ENCODE results near the gene TTC36. TPM values are rescaled to one million over a fixed set of nuclear protein-coding genes. Genes with fewer than 3 reads are reported as not detected.

Gene TTC36
- total and polyA plus RNA-seq, 9 of the 15 experiments (the other 6 are each of a cell fraction or from before 2014, with no cell fraction given): 0.22 to 0.23 TPM; not detected in 7

DNA sequence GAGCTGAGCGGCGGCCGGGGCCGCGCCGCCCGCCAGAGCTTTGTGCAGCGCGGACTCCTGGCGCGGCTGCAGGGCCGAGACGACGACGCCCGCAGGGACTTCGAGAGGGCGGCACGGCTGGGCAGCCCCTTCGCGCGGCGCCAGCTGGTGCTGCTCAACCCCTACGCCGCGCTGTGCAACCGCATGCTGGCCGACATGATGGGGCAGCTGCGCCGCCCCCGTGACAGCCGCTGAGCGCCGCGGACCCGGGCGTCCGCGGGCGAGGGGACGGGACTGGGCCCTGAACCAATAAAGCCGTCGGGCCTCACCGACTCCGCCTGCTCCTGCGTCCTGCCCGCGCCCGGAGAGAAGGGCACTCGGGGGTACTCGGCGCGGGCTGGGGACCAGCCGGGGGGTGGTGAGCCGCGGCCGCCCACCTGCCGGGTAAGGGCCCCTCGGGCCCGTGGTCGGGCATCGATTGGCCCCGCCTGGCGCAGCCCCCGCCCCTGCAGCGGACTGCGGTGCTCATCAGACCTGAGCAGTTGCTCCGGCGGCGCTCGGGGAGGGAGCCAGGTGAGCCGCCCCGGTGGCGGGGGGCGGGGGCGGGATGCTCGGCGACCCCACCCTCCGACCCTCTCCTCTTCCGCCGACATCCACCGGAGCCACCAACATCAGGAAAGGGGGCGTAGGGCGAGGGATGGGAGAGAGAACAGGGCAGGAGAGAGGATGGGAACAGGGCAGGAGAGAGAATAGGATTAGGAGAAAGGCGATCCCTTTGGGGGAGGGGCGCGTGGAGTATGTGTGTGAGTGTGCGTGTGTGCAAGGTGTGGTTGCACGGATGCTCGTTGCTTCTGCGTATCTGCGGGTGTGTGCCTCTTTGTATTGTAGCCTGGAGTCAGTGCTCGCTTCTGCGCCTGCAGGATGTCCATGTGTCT is 3.7 kb downstream of the TTC36 start, which contains the start of gene TMEM25 (continued):
- TF ChIP-seq ZBTB1 (CRISPR knock-in tag; IDR thresholded peaks at IDR 0.05; ENCODE audit: borderline replicate concordance, low read depth): peak; percentile 67; the same call in 1 of the 2 replicates
- TF ChIP-seq L3MBTL2 (IDR thresholded peaks at IDR 0.05): peak; percentile 95
- TF ChIP-seq, protein P1, sequence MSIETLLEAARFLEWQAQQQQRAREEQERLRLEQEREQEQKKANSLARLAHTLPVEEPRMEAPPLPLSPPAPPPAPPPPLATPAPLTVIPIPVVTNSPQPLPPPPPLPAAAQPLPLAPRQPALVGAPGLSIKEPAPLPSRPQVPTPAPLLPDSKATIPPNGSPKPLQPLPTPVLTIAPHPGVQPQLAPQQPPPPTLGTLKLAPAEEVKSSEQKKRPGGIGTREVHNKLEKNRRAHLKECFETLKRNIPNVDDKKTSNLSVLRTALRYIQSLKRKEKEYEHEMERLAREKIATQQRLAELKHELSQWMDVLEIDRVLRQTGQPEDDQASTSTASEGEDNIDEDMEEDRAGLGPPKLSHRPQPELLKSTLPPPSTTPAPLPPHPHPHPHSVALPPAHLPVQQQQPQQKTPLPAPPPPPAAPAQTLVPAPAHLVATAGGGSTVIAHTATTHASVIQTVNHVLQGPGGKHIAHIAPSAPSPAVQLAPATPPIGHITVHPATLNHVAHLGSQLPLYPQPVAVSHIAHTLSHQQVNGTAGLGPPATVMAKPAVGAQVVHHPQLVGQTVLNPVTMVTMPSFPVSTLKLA (conservative IDR thresholded peaks at IDR 0.05): peak; percentile 52 to 78
- no peak for TF ChIP-seq NCOR1 (IDR thresholded peaks at IDR 0.05)
- TF ChIP-seq, protein P2, sequence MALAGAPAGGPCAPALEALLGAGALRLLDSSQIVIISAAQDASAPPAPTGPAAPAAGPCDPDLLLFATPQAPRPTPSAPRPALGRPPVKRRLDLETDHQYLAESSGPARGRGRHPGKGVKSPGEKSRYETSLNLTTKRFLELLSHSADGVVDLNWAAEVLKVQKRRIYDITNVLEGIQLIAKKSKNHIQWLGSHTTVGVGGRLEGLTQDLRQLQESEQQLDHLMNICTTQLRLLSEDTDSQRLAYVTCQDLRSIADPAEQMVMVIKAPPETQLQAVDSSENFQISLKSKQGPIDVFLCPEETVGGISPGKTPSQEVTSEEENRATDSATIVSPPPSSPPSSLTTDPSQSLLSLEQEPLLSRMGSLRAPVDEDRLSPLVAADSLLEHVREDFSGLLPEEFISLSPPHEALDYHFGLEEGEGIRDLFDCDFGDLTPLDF (CRISPR knock-in tag; IDR thresholded peaks at IDR 0.05): peak; percentile 57; the same call in 1 of the 2 replicates
- peak; percentile 79 for TF ChIP-seq MYC (IDR thresholded peaks at IDR 0.05; ENCODE audit: low read depth, low read length)
- TF ChIP-seq MYC (CRISPR knock-in tag; IDR thresholded peaks at IDR 0.05; ENCODE audit: borderline replicate concordance, low read depth): no peak
- 0 out of 2 replicates have a peak, but pooled peaks have one; percentile 50 for TF ChIP-seq MTA3 (IDR thresholded peaks at IDR 0.05; ENCODE audit: borderline replicate concordance)
- TF ChIP-seq ZFX (CRISPR knock-in tag; IDR thresholded peaks at IDR 0.05): peak; percentile 98
- TF ChIP-seq GATA2 (CRISPR knock-in tag; IDR thresholded peaks at IDR 0.05): no peak
- TF ChIP-seq, protein P3, sequence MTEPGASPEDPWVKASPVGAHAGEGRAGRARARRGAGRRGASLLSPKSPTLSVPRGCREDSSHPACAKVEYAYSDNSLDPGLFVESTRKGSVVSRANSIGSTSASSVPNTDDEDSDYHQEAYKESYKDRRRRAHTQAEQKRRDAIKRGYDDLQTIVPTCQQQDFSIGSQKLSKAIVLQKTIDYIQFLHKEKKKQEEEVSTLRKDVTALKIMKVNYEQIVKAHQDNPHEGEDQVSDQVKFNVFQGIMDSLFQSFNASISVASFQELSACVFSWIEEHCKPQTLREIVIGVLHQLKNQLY (CRISPR knock-in tag; conservative IDR thresholded peaks at IDR 0.05): no peak
- TF ChIP-seq GTF2F1 (IDR thresholded peaks at IDR 0.05; ENCODE audit: low read depth, low read length): no peak
- TF ChIP-seq, protein P4, sequence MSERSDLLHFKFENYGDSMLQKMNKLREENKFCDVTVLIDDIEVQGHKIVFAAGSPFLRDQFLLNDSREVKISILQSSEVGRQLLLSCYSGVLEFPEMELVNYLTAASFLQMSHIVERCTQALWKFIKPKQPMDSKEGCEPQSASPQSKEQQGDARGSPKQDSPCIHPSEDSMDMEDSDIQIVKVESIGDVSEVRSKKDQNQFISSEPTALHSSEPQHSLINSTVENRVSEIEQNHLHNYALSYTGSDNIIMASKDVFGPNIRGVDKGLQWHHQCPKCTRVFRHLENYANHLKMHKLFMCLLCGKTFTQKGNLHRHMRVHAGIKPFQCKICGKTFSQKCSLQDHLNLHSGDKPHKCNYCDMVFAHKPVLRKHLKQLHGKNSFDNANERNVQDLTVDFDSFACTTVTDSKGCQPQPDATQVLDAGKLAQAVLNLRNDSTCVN (CRISPR knock-in tag; IDR thresholded peaks at IDR 0.05): 0 out of 2 replicates have a peak, but pooled peaks have one; percentile 23
